ENCODE data around the gene AVPR2. TPM values are rescaled to one million over a fixed set of nuclear protein-coding genes. Genes with fewer than 3 reads are reported as not detected.

AVPR2 gene
- total RNA-seq (2014; rRNA removed; shearing (Covaris generic)) = 1.9 and 2.7 TPM in 2 replicates

GRCh38 chrX:153903991-153904957 lies at the start of gene AVPR2:
TSS of gene AVPR2 (plus strand) at chrX:153904673. CDS start at chrX:153905146, 473 bp downstream.
- no peak for DNase-seq (ENCODE audit: low read depth)

- DNase-seq (ENCODE audit: low read depth) = no peak
Measured at GRCh38 chrX:153854702-153855101, 49.8 kb upstream of the AVPR2 start.

- DNase-seq (ENCODE audit: low read depth) = no peak
Measured at GRCh38 chrX:153857348-153857903, 47.0 kb upstream of the AVPR2 start.

- DNase-seq (ENCODE audit: low read depth) = no peak
Measured at GRCh38 chrX:153861151-153861550, 43.3 kb upstream of the AVPR2 start.

- no peak for DNase-seq (ENCODE audit: low read depth)
Measured at GRCh38 chrX:153861733-153862310, 42.7 kb upstream of the AVPR2 start.

- no peak for DNase-seq (ENCODE audit: low read depth)
Measured at GRCh38 chrX:153862369-153863250, 41.9 kb upstream of the AVPR2 start.

- no peak for DNase-seq (ENCODE audit: low read depth)
Measured at GRCh38 chrX:153863251-153863991, 41.1 kb upstream of the AVPR2 start.

GRCh38 chrX:153864101-153864500 lies 40.4 kb upstream of the AVPR2 start:
- no peak for DNase-seq (ENCODE audit: low read depth)

- no peak for DNase-seq (ENCODE audit: low read depth)
Measured at GRCh38 chrX:153864561-153865320, 39.7 kb upstream of the AVPR2 start.

- no peak for DNase-seq (ENCODE audit: low read depth)
Measured at GRCh38 chrX:153865321-153865580, 39.2 kb upstream of the AVPR2 start.

- DNase-seq (ENCODE audit: low read depth) = no peak
Measured at GRCh38 chrX:153865685-153866084, 38.8 kb upstream of the AVPR2 start.

- no peak for DNase-seq (ENCODE audit: low read depth)
Measured at GRCh38 chrX:153866302-153867019, 38.0 kb upstream of the AVPR2 start.

- DNase-seq (ENCODE audit: low read depth) = no peak
Measured at GRCh38 chrX:153867139-153867538, 37.3 kb upstream of the AVPR2 start.

GRCh38 chrX:153867671-153868070 lies 36.8 kb upstream of the AVPR2 start:
- no peak for DNase-seq (ENCODE audit: low read depth)

- no peak for DNase-seq (ENCODE audit: low read depth)
Measured at GRCh38 chrX:153868576-153869472, 35.6 kb upstream of the AVPR2 start.

GRCh38 chrX:153869473-153870287 lies 34.8 kb upstream of the AVPR2 start:
- DNase-seq (ENCODE audit: low read depth) = no peak

- no peak for DNase-seq (ENCODE audit: low read depth)
Measured at GRCh38 chrX:153870288-153870690, 34.2 kb upstream of the AVPR2 start.

GRCh38 chrX:153870791-153871360 lies 33.6 kb upstream of the AVPR2 start:
- DNase-seq (ENCODE audit: low read depth) = no peak
